NCI-H1092 treated with DMSO at 0.1 percent for 48 hours (cell line): ENCODE measurements around the gene OR13C3.
"Not testable (repeated sequence)": the region's sequence is repeated elsewhere in the genome, so short reads cannot be mapped to it uniquely, and the experiment has no call there.

Experiments used
- DNase-seq: peaks from one replicate; lab custom pipeline; 2025; lab: John Stamatoyannopoulos, UW

Gene OR13C3

GRCh38 chr9:104536756-104537155 lies at the start of gene OR13C3:
OR13C3 (minus strand) TSS chr9:104536856; CDS start chr9:104536723, 133 bp downstream.
- DNase-seq: no peak

- DNase-seq: no peak
These were observed 43.9 kb upstream of the OR13C3 start for GRCh38 chr9:104580562-104580961.

- no peak for DNase-seq
These were observed 40.6 kb upstream of the OR13C3 start for GRCh38 chr9:104577263-104577662.

GRCh38 chr9:104575456-104575855 lies 38.8 kb upstream of the OR13C3 start:
- DNase-seq: no peak

- no peak for DNase-seq
These were observed 36.0 kb upstream of the OR13C3 start for GRCh38 chr9:104572612-104573011.

GRCh38 chr9:104568868-104569267 lies 32.2 kb upstream of the OR13C3 start, which contains the start of gene OR13C8:
OR13C8 (plus strand) TSS chr9:104569168; CDS start chr9:104569168, 0 bp downstream.
- no peak for DNase-seq

GRCh38 chr9:104564358-104564757 lies 27.7 kb upstream of the OR13C3 start:
- no peak for DNase-seq

- DNase-seq: no peak
These were observed 20.4 kb upstream of the OR13C3 start for GRCh38 chr9:104556830-104557634.

- no peak for DNase-seq
These were observed 18.9 kb upstream of the OR13C3 start for GRCh38 chr9:104555521-104555920.

GRCh38 chr9:104553261-104553660 lies 16.6 kb upstream of the OR13C3 start:
- DNase-seq: no peak

- no peak for DNase-seq
These were observed 8.0 kb upstream of the OR13C3 start for GRCh38 chr9:104544644-104545043.

- no peak for DNase-seq
These were observed 2.6 kb upstream of the OR13C3 start for GRCh38 chr9:104539275-104539674.

- DNase-seq: no peak
These were observed 9.5 kb downstream of the OR13C3 start, which contains the start of gene OR13C4 for GRCh38 chr9:104527109-104527508. OR13C4 (minus strand) TSS chr9:104527209; CDS start chr9:104527209, 0 bp downstream.

- DNase-seq: not testable (repeated sequence)
These were observed 16.4 kb downstream of the OR13C3 start for GRCh38 chr9:104520241-104520640.

- DNase-seq: no peak
These were observed 21.8 kb downstream of the OR13C3 start for GRCh38 chr9:104514901-104515300.

GRCh38 chr9:104506565-104506964 lies 30.1 kb downstream of the OR13C3 start:
- no peak for DNase-seq

GRCh38 chr9:104503963-104504362 lies 32.7 kb downstream of the OR13C3 start, which contains the start of gene OR13F1:
OR13F1 (plus strand) TSS chr9:104504263; CDS start chr9:104504263, 0 bp downstream.
- no peak for DNase-seq

GRCh38 chr9:104503440-104503839 lies 33.2 kb downstream of the OR13C3 start:
- DNase-seq: no peak

GRCh38 chr9:104494808-104495207 lies 41.8 kb downstream of the OR13C3 start:
- DNase-seq: peak; percentile 33
